Keratinocyte (primary cell): ENCODE data around the gene FOXK2.

ENCODE experiments used
- CTCF ChIP-seq, 3 experiments: IDR thresholded peaks in 1 of 3; conservative IDR thresholded peaks in 1 of 3; optimal IDR thresholded peaks in 1 of 3; 2 replicates in 2 of 3; 3 replicates in 1 of 3; pipeline versions ENCODE3 to v1.5.1; 2011; ENCODE audit warnings: low read length in 3 of 3, mild to moderate bottlenecking in 3 of 3, moderate library complexity in 2 of 3, control low read depth in 1 of 3, inconsistent platforms in 1 of 3; ENCODE audit not compliant: insufficient read depth in 2 of 3; ENCODE audit errors: extremely low read depth in 1 of 3
- EZH2 ChIP-seq: IDR thresholded peaks from one replicate; pipeline ENCODE4 v1.6.1; 2012; ENCODE audit warnings: inconsistent platforms, mild to moderate bottlenecking, low read length, moderate library complexity

DNA sequence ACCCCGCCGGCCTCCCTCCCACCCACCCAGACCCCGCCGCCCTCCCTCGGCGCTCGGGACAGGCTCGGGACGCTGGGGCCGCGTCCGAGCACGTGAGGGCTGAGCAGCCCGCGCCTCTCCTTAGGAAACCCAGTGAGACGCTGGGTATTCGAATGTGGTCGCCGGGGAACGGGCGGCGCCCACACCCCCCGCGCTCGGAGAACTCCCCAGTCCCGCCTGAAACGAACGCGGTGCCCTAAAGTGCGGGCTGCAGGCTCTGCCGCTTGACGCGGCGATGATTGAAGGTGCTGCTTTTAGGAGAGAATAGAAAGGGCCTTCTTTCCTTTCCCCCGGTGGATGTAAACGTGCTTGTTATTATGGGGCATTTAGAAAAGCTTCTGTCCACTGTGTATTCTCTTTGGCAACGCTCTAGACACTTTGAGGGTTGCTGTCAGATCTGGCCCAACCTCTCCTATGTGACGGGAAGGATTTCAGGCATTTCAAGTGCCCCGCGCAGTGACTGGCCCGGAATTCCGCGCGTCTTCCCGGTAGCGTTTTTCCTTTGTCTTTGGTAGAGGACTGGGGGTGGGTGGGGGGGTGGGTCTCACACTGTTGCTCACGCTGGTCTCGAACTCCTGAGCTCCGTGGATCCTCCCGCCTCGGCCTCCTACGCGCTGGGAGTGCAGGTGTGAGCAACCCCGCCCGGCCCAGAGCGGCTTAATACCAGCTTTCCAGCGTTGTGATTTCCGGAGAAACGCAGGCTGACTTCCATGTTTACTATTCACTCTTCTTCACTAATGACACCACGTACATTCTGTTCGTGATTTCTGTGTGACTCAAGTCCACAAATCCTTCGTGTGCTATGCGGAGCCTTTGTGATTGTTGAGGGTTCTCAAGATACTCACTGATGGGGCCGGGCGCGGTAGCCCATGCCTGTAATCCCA is 21.8 kb upstream of the FOXK2 start:
- no peak for TF ChIP-seq CTCF (optimal IDR thresholded peaks at IDR 0.05 in 1 of 3, IDR thresholded peaks at IDR 0.05 in 1 of 3, conservative IDR thresholded peaks at IDR 0.05 in 1 of 3; ENCODE audit: extremely low read depth in 1 of 3, insufficient read depth in 2 of 3, low read length in 3 of 3)
- no peak for TF ChIP-seq EZH2
